Measurements from ENCODE around the gene DYSF.

DNA sequence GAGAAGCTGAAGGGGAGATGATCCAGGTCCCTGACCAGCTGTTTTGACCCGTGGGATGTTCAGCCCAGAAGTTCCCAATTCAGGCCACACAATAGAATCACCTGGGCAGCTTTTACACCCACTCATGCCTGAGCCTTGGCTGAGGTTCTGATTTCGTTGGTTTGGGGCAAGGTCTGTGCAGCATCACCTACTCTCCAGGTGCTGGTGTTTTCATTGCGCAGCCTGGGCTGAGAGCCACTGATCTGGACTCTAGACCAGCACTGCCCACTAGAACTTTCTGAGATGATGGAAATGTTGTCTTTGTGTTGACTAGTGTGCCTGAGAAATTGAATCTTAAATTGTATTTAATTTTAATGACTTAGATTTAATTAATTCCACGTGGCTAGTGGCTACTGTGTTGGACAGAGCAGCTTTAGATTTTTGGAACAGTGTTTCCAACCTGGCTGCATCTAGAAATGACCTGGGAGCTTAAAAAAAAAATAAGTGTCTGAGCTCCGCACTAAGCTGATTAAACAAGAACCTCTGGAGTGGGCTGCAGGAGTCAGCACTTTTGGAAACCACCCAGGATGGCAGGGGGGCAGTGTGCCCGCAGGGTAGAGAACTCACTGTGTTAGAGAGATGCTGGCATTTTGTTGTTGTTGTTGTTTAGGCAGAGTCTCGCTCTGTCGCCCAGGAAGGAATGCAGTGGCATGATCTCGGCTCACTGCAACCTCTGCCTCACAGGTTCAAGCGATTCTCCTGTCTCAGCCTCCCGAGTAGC, 33.7 kb downstream of the DYSF start:
- TF ChIP-seq, protein P1, sequence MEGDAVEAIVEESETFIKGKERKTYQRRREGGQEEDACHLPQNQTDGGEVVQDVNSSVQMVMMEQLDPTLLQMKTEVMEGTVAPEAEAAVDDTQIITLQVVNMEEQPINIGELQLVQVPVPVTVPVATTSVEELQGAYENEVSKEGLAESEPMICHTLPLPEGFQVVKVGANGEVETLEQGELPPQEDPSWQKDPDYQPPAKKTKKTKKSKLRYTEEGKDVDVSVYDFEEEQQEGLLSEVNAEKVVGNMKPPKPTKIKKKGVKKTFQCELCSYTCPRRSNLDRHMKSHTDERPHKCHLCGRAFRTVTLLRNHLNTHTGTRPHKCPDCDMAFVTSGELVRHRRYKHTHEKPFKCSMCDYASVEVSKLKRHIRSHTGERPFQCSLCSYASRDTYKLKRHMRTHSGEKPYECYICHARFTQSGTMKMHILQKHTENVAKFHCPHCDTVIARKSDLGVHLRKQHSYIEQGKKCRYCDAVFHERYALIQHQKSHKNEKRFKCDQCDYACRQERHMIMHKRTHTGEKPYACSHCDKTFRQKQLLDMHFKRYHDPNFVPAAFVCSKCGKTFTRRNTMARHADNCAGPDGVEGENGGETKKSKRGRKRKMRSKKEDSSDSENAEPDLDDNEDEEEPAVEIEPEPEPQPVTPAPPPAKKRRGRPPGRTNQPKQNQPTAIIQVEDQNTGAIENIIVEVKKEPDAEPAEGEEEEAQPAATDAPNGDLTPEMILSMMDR (IDR thresholded peaks at IDR 0.05): no peak
- no peak for TF ChIP-seq POLR2A (IDR thresholded peaks at IDR 0.05)
